GM18951 (cell line): Measurements from ENCODE around the gene LAMA3.

Experiments used
- POLR2A ChIP-seq: IDR thresholded peaks from 4 replicates; pipeline ENCODE4 v1.6.1; 2011; ENCODE audit warnings: mild to moderate bottlenecking; ENCODE audit not compliant: insufficient read length, insufficient read depth; ENCODE audit errors: extremely low read depth
- in situ Hi-C: fragments of 300-500 bp; cut with MboI; formaldehyde crosslinking; loops from one replicate; pipeline ENCODE4 v1.12.0; 2022; ENCODE audit warnings: low sequenced_read_pairs, mixed read lengths, inconsistent platforms; ENCODE audit not compliant: unreplicated experiment

Gene LAMA3

DNA sequence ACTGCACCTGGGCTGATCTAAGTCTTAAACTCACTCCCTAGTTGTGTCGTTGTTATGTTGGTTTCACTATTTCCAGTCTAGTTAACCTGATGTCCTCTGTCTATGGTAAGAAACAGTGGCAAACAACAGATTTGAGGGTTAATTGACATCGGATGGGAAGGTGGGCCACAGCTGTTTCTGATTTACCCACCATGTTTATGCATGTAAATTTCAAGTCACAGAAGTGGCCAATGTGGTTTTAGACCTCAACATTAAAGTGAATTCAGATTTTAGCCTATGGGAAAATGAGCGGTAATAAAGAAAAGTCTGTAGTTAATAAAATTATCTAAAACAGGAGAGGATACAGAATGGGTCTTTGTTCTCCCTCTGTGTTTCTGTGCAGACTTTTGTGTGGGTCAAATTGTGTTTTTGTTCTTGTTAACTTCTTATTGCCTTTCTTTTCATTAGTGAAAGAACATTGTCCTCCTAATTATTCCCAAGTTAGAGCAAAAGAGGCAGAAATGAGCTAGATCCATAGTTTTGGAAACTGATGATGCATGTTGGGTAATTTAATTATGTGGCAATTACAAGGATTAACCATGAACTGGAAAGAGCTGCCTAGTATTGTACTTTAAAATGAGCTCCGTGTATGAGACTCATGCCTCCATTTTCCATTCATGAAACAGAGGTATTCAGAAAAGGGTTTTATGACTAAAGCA is 83.2 kb downstream of the LAMA3 start:
- no peak for TF ChIP-seq POLR2A
- in situ Hi-C loops = no loop called here

DNA sequence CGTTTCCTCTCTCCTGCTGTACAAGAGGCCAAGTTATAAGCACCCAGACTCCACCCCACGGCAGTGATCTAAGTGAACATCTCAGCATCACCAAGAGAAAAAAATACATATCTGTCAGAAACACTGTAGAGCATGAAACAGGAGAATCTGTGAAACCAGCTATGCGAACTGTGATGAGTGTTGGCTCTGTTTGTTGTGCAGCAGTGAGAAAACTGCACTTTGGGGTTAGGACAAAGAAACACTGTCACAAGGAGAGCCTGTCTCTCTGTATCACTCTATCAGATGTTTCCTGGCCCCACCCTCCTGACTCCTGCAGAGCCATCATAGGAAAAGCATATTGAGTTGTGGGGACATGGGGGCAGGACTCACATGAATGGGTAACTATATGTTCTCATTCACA is 87.1 kb downstream of the LAMA3 start:
- in situ Hi-C loops = no loop called here
- no peak for TF ChIP-seq POLR2A

DNA sequence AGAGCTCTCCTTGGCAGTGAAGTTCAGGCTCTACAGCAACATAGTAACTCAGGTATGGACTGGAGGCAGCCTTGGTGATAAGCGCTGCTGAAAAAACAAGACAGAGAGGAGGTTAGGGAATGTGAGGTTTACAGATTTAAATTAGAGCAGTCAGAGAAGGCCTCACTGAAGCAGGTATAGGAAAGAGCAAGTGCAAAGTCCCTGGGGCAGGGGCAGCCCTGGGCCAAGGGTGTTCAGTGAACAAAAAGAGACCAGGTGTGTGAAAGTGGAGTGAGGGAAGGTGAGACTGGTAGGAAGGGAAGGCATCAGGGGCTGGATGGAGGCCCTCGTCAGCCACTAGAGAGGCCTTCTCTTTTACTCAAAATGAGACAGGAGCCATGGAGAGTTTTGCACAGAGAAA is 89.6 kb downstream of the LAMA3 start:
- in situ Hi-C loops = no loop called here
- no peak for TF ChIP-seq POLR2A

DNA sequence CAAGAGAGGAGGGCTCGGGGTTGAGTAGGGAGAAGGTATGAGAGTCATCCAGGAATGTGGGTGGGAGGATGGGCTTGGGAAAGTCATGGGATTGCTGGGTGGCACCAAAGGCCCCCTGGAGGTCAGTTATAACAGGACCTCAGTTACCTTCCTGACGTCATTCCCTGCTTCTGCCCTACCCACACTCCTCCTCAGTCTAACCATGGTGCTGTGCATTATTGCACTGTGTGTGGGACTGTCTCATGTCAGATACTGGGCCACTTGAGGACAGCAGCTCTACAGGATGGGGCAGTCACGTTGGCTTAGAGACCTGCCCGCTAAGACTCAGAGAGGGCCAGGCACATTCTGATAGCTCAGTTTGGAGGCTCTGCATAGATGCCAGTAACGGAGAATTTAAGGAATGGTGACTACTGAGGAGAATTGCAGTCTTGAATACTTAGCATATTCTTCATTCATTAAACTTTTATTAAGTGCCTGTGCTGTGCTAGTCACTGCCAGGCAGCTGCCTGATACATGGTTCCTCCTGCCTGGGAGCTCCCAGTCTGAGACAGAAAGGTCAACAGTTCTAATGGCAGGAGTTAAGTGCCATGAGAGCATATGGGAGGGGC is 90.5 kb downstream of the LAMA3 start:
- TF ChIP-seq POLR2A = no peak
- in situ Hi-C loops = no loop called here

DNA sequence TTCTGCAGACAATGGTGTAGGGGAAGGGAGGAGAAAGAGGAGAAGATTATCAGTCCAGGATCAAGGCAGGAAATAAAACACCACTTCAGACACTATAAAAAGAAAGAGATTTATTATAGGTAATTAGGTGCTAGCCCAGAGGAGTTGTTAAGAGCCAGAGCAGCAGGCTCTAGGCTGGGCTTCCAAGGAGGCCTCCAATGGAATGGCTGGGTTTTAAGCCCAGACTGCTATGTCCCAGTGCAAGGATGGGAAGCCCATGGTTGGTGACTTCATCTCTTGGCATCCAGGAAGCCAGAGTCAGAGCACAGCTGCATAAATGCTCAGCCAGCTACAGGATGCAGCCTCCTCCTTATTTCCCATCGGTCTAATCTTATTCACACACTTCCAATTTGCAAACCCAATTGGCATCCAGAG is 95.6 kb downstream of the LAMA3 start:
- in situ Hi-C loops = no loop called here
- TF ChIP-seq POLR2A = no peak

DNA sequence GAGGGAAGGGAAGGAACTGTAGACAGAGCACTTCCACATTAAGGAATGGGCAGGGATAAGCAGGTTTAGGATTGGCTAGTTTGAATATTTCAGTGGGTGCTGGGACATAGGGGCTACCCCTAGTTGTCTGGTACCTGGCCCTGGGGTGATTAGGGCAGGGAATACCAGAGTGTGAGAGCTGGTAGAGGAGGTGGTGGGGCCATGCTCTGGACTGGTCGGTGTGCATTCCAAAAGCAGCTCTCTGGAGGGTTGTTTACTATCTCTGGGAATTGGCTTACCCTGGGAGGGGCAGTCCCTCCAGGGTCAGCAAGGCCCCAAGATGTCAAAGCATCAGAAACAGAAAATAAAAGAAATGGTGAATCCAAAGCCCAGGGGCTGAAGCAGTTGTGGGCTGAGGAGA is 103.8 kb downstream of the LAMA3 start:
- no peak for TF ChIP-seq POLR2A

DNA sequence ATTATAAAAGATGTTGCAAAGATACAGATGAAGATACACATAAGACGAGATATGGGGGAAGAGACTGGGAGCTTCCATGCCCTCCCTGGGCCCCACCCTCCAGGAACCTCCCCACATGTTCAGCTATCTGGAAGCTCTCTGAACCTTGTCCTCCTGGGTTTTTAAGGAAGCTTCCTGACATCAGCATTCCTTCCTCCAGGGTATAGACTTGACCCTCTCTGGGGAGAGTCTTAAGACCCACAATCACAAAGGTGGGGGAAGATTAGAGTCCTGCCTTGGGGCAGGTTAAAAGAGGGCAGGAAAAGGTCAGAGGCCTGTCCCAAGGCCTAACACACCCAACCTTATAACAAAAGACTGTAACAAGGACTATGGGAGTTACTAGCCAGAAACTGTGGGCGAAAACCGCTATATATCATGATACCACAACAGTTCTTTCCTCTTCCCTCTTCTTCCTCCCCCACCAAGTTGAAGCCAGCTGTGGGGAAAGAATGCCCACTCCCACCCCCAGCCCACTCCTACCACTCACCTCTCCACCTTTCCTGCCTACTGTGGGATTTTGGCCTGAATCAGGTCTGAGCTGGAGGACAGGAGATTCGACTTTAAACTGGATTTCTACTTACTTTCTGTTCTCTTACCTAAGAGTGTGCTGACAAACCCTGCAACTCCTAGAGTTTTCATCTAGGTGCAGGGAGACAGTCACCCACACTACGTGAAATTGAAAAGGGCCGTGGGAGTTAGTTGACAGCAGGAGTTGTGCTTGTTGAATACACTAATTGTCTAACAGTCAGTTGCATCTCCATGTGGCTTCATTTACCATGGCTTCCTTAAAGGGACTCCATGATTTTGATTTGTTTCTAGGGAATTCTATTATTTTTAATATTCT is 105.0 kb downstream of the LAMA3 start:
- no peak for TF ChIP-seq POLR2A
- in situ Hi-C loops = no loop called here

More for the DNA sequence above, 103.8 kb downstream of the LAMA3 start:
- in situ Hi-C loops = no loop called here

DNA sequence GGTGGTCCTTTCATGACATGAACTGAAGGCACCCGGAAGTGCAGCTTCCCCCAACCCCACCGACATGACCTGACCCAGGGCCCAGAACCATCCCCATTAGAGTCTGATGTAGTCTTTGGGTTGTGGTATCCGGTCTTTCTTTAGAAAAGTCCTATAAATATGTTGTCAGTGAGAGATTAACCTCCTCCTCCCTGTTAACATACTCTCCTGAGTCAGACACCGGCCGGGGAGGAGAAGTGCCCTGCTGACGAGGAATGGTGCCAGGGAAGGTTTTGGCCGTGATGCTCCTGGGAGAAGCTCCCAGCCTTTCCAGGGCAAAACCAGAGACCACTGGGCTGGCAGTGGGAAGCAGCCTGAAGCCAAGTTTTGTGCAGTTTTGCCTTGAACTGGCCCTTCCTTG is 109.0 kb downstream of the LAMA3 start:
- no peak for TF ChIP-seq POLR2A
- in situ Hi-C loops = no loop called here

DNA sequence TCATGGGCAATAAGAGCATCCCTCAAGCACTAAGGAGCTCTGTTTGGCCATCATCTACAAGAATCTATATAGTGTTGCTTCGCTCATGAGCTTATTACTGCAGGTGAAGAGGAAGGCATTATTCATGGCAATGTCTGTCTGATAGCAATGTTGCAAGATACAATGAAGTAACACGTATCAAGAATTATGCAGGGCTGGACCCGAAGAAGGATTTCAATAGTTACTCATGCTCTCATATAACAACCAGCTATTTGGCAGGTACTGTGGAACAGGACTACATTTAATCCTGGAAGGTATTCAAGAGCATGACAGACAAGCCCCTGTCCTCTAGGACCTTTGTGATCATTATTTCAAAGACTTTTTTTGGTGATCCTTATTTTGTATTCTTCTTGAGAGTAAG is 109.6 kb downstream of the LAMA3 start:
- no peak for TF ChIP-seq POLR2A
- in situ Hi-C loops = no loop called here

DNA sequence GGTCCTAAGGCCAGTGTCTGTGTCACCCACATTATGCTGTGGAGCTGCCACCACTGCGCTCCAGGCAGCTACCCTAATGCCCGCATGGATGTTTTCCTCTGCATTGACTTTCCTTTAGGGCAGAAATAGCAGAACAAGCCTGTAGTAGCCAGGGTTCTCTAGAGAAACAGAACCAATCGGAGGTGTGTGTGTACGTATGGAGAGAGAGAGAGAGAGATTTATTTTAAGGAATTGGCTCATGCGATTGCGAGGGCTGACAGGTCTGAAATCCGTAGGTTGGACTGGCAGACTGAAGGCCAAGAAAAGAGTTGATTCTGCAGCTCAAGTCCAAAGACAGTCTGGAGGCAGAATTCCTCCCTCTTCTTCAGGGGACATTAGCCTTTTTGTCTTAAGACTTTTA is 110.3 kb downstream of the LAMA3 start:
- TF ChIP-seq POLR2A = no peak
- in situ Hi-C loops = no loop called here

DNA sequence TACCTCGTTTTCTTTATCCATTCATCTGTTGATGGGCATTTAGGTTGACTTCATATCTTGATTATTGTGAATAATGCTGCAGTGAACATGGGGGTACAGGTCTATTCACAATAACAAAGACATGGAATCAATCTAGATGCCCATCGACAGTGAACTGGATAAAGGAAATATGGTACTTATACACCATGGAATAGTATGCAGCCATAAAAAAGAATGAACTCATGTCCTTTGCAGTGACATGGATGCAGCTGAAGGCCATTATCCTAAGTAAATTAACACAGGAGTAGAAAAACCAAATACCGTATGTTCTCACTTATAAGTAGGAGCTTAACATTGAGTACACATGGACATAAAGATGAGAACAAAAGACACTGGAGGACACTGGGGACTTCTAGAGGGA is 111.6 kb downstream of the LAMA3 start:
- in situ Hi-C loops = no loop called here
- TF ChIP-seq POLR2A = no peak

DNA sequence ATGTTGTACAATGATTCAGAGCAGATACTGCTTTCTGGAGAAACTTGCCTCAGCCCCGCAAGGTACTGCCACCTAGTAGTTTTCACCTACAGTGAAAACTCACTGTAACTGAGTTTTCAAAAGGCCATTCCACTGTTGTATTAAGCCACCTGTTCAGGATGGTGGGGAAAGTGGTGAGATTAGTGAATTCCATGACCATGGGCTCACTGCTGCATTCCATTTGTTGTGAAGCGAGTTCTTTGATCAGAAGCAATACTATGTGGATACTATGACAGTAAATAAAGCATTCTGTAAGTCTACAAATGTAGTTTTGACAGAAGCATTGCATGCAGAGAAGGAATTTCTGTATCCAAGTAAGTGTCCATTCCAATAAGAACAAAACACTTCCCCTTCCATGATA is 113.6 kb downstream of the LAMA3 start:
- in situ Hi-C loops = no loop called here
- TF ChIP-seq POLR2A = no peak

DNA sequence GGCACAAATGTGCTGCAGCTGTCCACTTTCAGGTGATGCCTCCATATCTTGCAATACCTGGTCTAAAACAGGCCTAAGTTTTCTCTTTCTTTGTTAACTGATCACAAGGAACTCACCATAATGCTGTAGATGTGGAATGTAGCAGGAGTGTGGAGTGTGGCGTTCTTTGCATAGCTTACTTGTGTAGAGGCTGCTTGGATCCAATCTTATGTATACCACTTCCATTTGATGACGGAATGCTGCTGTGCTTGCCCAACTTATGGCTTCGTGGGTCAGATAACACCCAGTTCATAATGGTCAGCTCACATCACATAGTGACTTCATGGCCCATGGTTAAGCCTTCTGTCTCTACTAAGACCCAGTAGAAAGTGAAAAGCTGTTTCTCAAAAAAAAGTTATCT is 114.5 kb downstream of the LAMA3 start:
- in situ Hi-C loops = no loop called here
- no peak for TF ChIP-seq POLR2A
